HepG2 (cell line): ENCODE results near the gene SPHK1. TPM values are rescaled to one million over a fixed set of nuclear protein-coding genes. Genes with fewer than 3 reads are reported as not detected.
A peak's percentile ranks its signal among the peaks of the same experiment; 100 is the strongest.

ENCODE experiments used
- ATAC-seq: fragments of 200-7000 bp; cut with Tn5 transposase; 3 replicates; pipeline ENCODE4 v1.9.1; 2020; ENCODE audit warnings: mild to moderate bottlenecking, moderate library complexity
- BruUV-seq: library from RNA; stranded (reverse); fragments of 400-500 nt; replicated peaks from 2 replicates; lab custom pipeline; 2021; lab: Mats Ljungman, UMichigan
- CTCF ChIA-PET: fragments of 300-600 bp; formaldehyde crosslinking; extraction: SDS; loops from one replicate; lab custom pipeline; 2021; ENCODE audit warnings: low total read pairs, inconsistent platforms, low intra/inter-chr PET ratio; lab: Yijun Ruan, JAX
- POLR2A ChIA-PET: fragments of 350-600 bp; sonication (Branson Sonifier 250); formaldehyde crosslinking; loops from one replicate; lab custom pipeline; 2020; ENCODE audit warnings: antibody characterized with exemption, inconsistent platforms; lab: Yijun Ruan, JAX
- DNase-seq: peaks from one replicate; pipeline ENCODE4 v3.0.0-alpha.2; 2015; ENCODE audit warnings: low spot score
- FAIRE-seq: peaks from 3 replicates; lab custom pipeline; 2011; peaks lifted over from hg19 to GRCh38; lab: Jason Lieb, UNC
- H2AFZ ChIP-seq: one replicate; pipeline ENCODE4 v1.6.1; 2011; ENCODE audit warnings: low read length, inconsistent platforms
- H3K27ac ChIP-seq: fragments of 300-600 bp; 3 replicates; pipeline ENCODE4 v1.8.0; 2011; ENCODE audit warnings: mixed run types, mild to moderate bottlenecking, mixed read lengths, low read length, inconsistent platforms; ENCODE audit not compliant: insufficient read depth; ENCODE audit errors: extremely low read length
- H3K27me3 ChIP-seq, 2 experiments: fragments of 200-600 bp in 1 of 2; 2 replicates in 1 of 2; 3 replicates in 1 of 2; pipeline versions ENCODE4 v1.6.0 to v1.8.0; 2011; ENCODE audit warnings: low read length in 2 of 2, mild to moderate bottlenecking in 2 of 2, moderate library complexity in 2 of 2, inconsistent platforms in 1 of 2; ENCODE audit not compliant: insufficient read depth in 2 of 2, control insufficient read depth in 1 of 2
- H3K36me3 ChIP-seq, 2 experiments: fragments of 200-600 bp in 1 of 2; replicated peaks in 1 of 2; 2 replicates in 1 of 2; 3 replicates in 1 of 2; pipeline versions ENCODE4 v1.5.1 to v1.8.0; 2011; ENCODE audit warnings: low read length in 2 of 2, inconsistent platforms in 1 of 2; ENCODE audit not compliant: insufficient read depth in 2 of 2, control insufficient read depth in 1 of 2
- H3K4me1 ChIP-seq: 2 replicates; pipeline ENCODE4 v1.5.1; 2012; ENCODE audit warnings: low read length, inconsistent platforms; ENCODE audit not compliant: insufficient read depth
- H3K4me2 ChIP-seq: 2 replicates; pipeline ENCODE4 v1.6.0; 2011; ENCODE audit warnings: low read depth, low read length, inconsistent platforms
- H3K4me3 ChIP-seq, 3 experiments: fragments of 200-600 bp in 1 of 3; sonication (generic), shearing (Covaris generic) in 1 of 3; replicated peaks in 1 of 3; 2 replicates each; pipeline ENCODE4 v1.5.1; 2011 to 2016; ENCODE audit warnings: low read length in 3 of 3, inconsistent platforms in 2 of 3, low read depth in 2 of 3, mild to moderate bottlenecking in 2 of 3, control low read depth in 1 of 3, mixed read lengths in 1 of 3; ENCODE audit not compliant: insufficient read depth in 1 of 3
- H3K79me2 ChIP-seq: one replicate; pipeline ENCODE4 v1.6.1; 2011; ENCODE audit warnings: low read length, inconsistent platforms; ENCODE audit not compliant: insufficient read depth
- H3K9ac ChIP-seq: 2 replicates; pipeline ENCODE4 v1.6.0; 2011; ENCODE audit warnings: mild to moderate bottlenecking, low read depth, low read length, inconsistent platforms; ENCODE audit not compliant: insufficient read depth
- H3K9me3 ChIP-seq: 2 replicates; pipeline ENCODE4 v1.5.1; 2012; ENCODE audit warnings: mild to moderate bottlenecking, low read length
- H4K20me1 ChIP-seq: 2 replicates; pipeline ENCODE4 v1.6.0; 2011; ENCODE audit warnings: inconsistent platforms, mild to moderate bottlenecking, low read length, moderate library complexity; ENCODE audit not compliant: insufficient read depth
- AGO2 ChIP-seq: fragments of 200-400 bp; formaldehyde crosslinking; optimal IDR thresholded peaks from 2 replicates; pipeline ENCODE3; 2017; ENCODE audit warnings: mild to moderate bottlenecking, low read depth, low read length, moderate library complexity
- BATF2 ChIP-seq: sonication (generic); formaldehyde crosslinking; IDR thresholded peaks from 2 replicates; pipeline ENCODE4 v1.8.0; 2022; ENCODE audit warnings: mild to moderate bottlenecking, missing genetic modification reagents, moderate library complexity
- FOSL1 ChIP-seq: sonication (generic); formaldehyde crosslinking; IDR thresholded peaks from 2 replicates; pipeline ENCODE4 v1.9.0; 2021; ENCODE audit warnings: missing genetic modification reagents, borderline replicate concordance
- SKIL ChIP-seq: sonication (generic); formaldehyde crosslinking; IDR thresholded peaks from 2 replicates; pipeline ENCODE4 v1.8.0; 2022; ENCODE audit warnings: missing genetic modification reagents, mild to moderate bottlenecking, moderate library complexity, borderline replicate concordance
- SP2 ChIP-seq: sonication (generic); formaldehyde crosslinking; IDR thresholded peaks from 2 replicates; pipeline ENCODE4 v1.5.1; 2020; ENCODE audit warnings: mild to moderate bottlenecking, missing genetic modification reagents
- THAP8 ChIP-seq: sonication (generic); formaldehyde crosslinking; IDR thresholded peaks from 2 replicates; pipeline ENCODE4 v1.5.1; 2020; ENCODE audit warnings: missing genetic modification reagents, mild to moderate bottlenecking, borderline replicate concordance
- ZNF276 ChIP-seq: sonication (generic); formaldehyde crosslinking; IDR thresholded peaks from 2 replicates; pipeline ENCODE4 v1.4.0; 2020; ENCODE audit warnings: mild to moderate bottlenecking, low read depth, missing genetic modification reagents
- ZNF737 ChIP-seq: sonication (generic); formaldehyde crosslinking; IDR thresholded peaks from 2 replicates; pipeline ENCODE4 v1.5.0; 2020; ENCODE audit warnings: missing genetic modification reagents, mild to moderate bottlenecking, borderline replicate concordance
- ZNF768 ChIP-seq: sonication (generic); formaldehyde crosslinking; IDR thresholded peaks from 2 replicates; pipeline ENCODE4 v1.4.0; 2020; ENCODE audit warnings: missing genetic modification reagents
- ZNF770 ChIP-seq: sonication (generic); formaldehyde crosslinking; IDR thresholded peaks from 2 replicates; pipeline ENCODE4 v1.5.0; 2020; ENCODE audit warnings: mild to moderate bottlenecking, missing genetic modification reagents
- ZXDC ChIP-seq: sonication (generic); formaldehyde crosslinking; IDR thresholded peaks from 2 replicates; pipeline ENCODE4 v1.5.0; 2020; ENCODE audit warnings: mild to moderate bottlenecking, missing genetic modification reagents
- WGBS: methylation state at CpG from one replicate; pipeline ENCODE4 v1.1.6; 2017; ENCODE audit warnings: low lambda C conversion rate; 5-methylcytosine and 5-hydroxymethylcytosine counted together
- in situ Hi-C: cut with HindIII; loops from 2 replicates; pipeline ENCODE4 v1.10.0; 2017; ENCODE audit warnings: low pct_unique_long_range_greater_than_20kb; ENCODE audit not compliant: extremely low pct_ligation_motif_present
- intact Hi-C: fragments of 100-400 bp; cut with micrococcal nuclease; formaldehyde crosslinking; loops from one replicate; pipeline ENCODE4 v1.10.0; 2022; ENCODE audit not compliant: unreplicated experiment
- polyA plus RNA-seq, 8 experiments: library from polyadenylated mRNA; depleted of rRNA in 3 of 8; stranded (reverse) in 7 of 8; unstranded in 1 of 8; fragments of >200 nt; fragmentation: Illumina TruSeq in 4 of 8; extraction: Trizol in 4 of 8; gene quantifications; 2 replicates each; pipeline versions ENCODE4 v1.2.1 to v1.2.3, GENCODE V29; 2011 to 2016; ENCODE audit warnings: low read depth in 4 of 8, missing spikeins in 1 of 8, mixed read lengths in 1 of 8; ENCODE audit not compliant: insufficient read depth in 1 of 8
- total RNA-seq, 5 experiments: library from RNA; depleted of rRNA; stranded (reverse); fragments of >200 nt; fragmentation: Illumina TruSeq; extraction: Trizol; gene quantifications; 2 replicates each; pipeline ENCODE4 v1.2.3, GENCODE V29; 2016; ENCODE audit warnings: low read depth in 1 of 5

The SPHK1 gene
- total and polyA plus RNA-seq, 2 of the 13 experiments (the other 11 are each of a cell fraction or from before 2014, with no cell fraction given) = 129 to 160 TPM

DNA sequence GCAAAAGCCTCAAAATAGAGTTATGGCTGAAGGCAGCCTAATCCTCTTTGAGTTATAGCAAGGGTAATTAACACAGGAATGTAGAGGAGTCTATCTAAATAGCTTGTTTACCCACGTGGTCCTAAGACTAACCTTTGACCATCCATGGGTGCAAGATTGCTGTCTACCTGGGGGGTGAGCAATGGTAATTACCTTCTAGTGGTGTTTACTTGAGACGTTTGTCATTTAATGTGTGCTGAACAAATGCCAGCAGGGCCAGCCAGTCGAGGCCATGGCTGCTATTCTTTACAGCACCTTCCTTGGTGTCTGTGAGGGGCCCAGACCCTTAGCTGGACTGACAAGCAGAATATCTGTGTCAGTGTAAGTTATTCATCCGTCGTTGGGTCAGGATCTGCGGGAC is 16.8 kb upstream of the SPHK1 start (continued):
- TF ChIP-seq ZXDC (CRISPR knock-in tag) = no peak
- TF ChIP-seq, all 625 proteins: peak for 45

GRCh38 chr17:76368545-76368944 is 15.9 kb upstream of the SPHK1 start:
- BruUV-seq = no TSS peak

More at GRCh38 chr17:76368545-76368944, 15.9 kb upstream of the SPHK1 start:
- H3K4me3 ChIP-seq = no peak overlapping the region
- H3K36me3 ChIP-seq = no peaks in the 10 kb centered on the region
- intact Hi-C loops (no loop called here), in situ Hi-C loops (no loop called here)
- DNase-seq = no peak
- H2AFZ ChIP-seq = no peak overlapping the region
- H3K27ac ChIP-seq = no peak overlapping the region
- H4K20me1 ChIP-seq = no peaks in the 10 kb centered on the region
- CTCF ChIA-PET = no interaction called here
- no peak overlapping the region for H3K4me2 ChIP-seq
- FAIRE-seq = no peak
- no peak overlapping the region for H3K9ac ChIP-seq
- no peaks in the 10 kb centered on the region for H3K79me2 ChIP-seq
- POLR2A ChIA-PET = interaction anchor here (2.0 to 24.7 kb wide), 2 partner anchors 11 to 14 kb away, joined by 6 to 1379 read pairs; partner anchors contain the start of gene SPHK1
- 94% methylated on average over 7 of the region's 11 CpGs for WGBS
- ATAC-seq = no peak
- no peak for TF ChIP-seq ZNF276 (CRISPR knock-in tag)
- 0 out of 2 replicates have a peak, but pooled peaks have one; percentile 35 for TF ChIP-seq THAP8
- TF ChIP-seq SKIL (CRISPR knock-in tag) = 0 out of 2 replicates have a peak, but pooled peaks have one; percentile 19
- TF ChIP-seq ZNF768 (CRISPR knock-in tag) = 0 out of 2 replicates have a peak, but pooled peaks have one; percentile 0
- TF ChIP-seq BATF2 (CRISPR knock-in tag) = no peak
- TF ChIP-seq ZNF770 (CRISPR knock-in tag) = no peak
- no peak for TF ChIP-seq FOSL1 (CRISPR knock-in tag)
- no peak for TF ChIP-seq ZNF737 (CRISPR knock-in tag)
- 0 out of 2 replicates have a peak, but pooled peaks have one; percentile 4 for TF ChIP-seq SP2
- TF ChIP-seq AGO2 = peak; percentile 24
- H3K9me3 ChIP-seq = peaks cover 8% of the 10 kb centered on the region
- peaks cover 77% of the 10 kb centered on the region for H3K4me1 ChIP-seq
- no peaks in the 10 kb centered on the region for H3K27me3 ChIP-seq
